Progenitor cell of endocrine pancreas (in vitro differentiated cells): ENCODE data around the gene RAB3IL1. TPM values are rescaled to one million over a fixed set of nuclear protein-coding genes. Genes with fewer than 3 reads are reported as not detected.

Experiments used
- DNase-seq: peaks from one replicate; pipeline ENCODE4 v3.0.0; 2021; ENCODE audit warnings: low spot score; ENCODE audit not compliant: unreplicated experiment
- H3K27ac Mint-ChIP-seq: 2 replicates; pipeline ENCODE4 v1.8.0; 2021; ENCODE audit warnings: mild to moderate bottlenecking, moderate library complexity, mixed read lengths
- H3K27me3 Mint-ChIP-seq: 2 replicates; pipeline ENCODE4 v1.8.0; 2021; ENCODE audit warnings: mixed read lengths
- H3K36me3 Mint-ChIP-seq: 2 replicates; pipeline ENCODE4 v1.8.0; 2022; ENCODE audit warnings: mixed read lengths; ENCODE audit not compliant: insufficient read depth
- H3K4me1 Mint-ChIP-seq: 2 replicates; pipeline ENCODE4 v1.8.0; 2021; ENCODE audit warnings: low read depth, mixed read lengths
- H3K4me3 Mint-ChIP-seq: 2 replicates; pipeline ENCODE4 v1.8.0; 2021; ENCODE audit warnings: low read depth, mild to moderate bottlenecking, moderate library complexity, mixed read lengths
- H3K9me3 Mint-ChIP-seq: 2 replicates; pipeline ENCODE4 v1.8.0; 2021; ENCODE audit warnings: low read depth, mixed read lengths
- total RNA-seq: library from RNA; stranded (reverse); gene quantifications from 2 replicates; pipeline ENCODE4 v1.2.1, GENCODE V29; 2021
- TF ChIP-seq, protein P1 (sequence below): fragments of 200-600 bp; sonication (generic); IDR thresholded peaks from one replicate; pipeline ENCODE4 v1.5.0; 2021; ENCODE audit warnings: antibody characterized with exemption, mild to moderate bottlenecking; ENCODE audit not compliant: unreplicated experiment

Gene RAB3IL1
- total RNA-seq, 1 donor from 2014 or later = 0.53 TPM

DNA sequence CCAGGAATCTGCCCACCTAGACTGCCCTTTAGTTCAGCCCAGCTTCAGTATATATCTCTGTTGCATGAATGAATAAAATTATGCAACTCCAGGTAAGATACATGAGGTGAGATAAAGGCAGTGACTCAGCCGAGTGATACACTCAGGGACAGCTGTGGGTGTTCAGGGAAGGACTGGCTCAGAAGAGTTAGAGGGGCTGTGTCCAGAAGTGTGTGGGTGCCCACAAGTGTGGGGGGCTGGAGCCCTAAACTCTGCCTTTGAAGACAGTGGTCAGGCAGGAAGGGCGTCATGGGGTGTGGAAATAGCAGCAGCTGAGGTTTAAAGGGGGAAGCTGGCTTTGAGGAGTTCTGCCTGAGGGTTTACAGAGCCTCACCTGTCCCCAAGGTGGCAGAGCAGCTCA lies 41.7 kb upstream of the RAB3IL1 start:
- Mint-ChIP-seq H3K27me3 (peaks cover 18% of the 10 kb centered on the region), H3K4me1 (peaks cover 5% of the 10 kb centered on the region), H3K27ac (peak overlapping the region; percentile 87), H3K36me3 (peaks cover 20% of the 10 kb centered on the region), H3K4me3 (no peak overlapping the region), H3K9me3 (no peaks in the 10 kb centered on the region)
- TF ChIP-seq, protein P1, sequence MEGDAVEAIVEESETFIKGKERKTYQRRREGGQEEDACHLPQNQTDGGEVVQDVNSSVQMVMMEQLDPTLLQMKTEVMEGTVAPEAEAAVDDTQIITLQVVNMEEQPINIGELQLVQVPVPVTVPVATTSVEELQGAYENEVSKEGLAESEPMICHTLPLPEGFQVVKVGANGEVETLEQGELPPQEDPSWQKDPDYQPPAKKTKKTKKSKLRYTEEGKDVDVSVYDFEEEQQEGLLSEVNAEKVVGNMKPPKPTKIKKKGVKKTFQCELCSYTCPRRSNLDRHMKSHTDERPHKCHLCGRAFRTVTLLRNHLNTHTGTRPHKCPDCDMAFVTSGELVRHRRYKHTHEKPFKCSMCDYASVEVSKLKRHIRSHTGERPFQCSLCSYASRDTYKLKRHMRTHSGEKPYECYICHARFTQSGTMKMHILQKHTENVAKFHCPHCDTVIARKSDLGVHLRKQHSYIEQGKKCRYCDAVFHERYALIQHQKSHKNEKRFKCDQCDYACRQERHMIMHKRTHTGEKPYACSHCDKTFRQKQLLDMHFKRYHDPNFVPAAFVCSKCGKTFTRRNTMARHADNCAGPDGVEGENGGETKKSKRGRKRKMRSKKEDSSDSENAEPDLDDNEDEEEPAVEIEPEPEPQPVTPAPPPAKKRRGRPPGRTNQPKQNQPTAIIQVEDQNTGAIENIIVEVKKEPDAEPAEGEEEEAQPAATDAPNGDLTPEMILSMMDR = no peak
- DNase-seq = no peak

DNA sequence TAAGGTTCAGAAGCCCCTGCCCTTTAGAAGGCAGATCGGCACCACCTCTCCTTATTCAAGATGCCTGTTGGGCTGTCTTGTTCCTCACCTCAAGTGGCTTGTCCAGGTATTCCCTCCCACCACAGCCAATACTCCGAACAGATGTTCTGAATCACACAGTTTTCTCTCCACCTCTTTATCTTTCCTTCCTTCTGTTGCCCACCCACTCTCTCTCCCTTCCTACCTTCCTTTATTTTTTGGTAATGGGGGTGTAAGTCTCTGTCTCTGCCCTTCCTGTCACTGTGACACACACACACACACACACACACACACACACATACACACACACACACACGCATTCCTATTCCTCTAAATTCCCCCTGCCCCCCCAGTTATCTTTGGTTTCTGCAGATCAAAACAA lies 41.2 kb upstream of the RAB3IL1 start:
- H3K4me3 Mint-ChIP-seq = no peak overlapping the region
- no peaks in the 10 kb centered on the region for H3K9me3 Mint-ChIP-seq
- DNase-seq = no peak

DNA sequence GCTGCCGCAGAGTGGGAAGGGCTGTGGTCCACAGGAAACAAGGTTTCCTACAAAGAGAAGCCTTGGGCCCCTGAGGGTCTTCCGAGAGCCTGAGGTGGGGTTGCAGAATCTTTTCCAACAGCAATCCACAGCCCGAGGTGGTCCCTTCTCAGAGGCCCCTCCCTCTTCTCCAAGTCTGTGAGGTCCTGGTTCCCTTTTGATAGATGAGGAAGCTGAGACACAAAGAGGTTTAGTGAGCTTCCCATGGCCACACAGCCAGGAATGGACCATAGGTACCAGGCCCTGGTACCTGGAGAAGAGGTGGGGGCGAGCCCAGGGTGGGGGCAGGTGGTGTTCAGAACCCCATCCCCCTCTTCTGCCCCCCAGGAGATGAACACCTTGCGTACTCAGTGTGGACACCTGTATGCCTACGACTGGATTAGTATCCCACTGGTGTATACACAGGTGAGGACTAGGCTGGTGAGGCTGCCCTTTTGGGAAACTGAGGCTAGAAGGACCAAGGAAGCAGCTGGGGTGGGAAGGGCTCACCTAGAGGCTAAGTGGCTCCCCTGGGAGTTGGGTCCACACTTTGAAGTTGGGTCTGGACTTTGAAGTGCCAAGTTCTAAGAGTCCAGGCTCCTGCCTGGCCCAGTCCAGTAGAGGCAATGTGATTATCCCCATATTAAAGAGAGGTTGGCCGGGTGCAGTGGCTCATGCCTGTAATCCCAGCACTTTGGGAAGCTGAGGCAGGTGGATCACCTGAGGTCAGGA lies 39.8 kb upstream of the RAB3IL1 start:
- no peak overlapping the region for H3K4me3 Mint-ChIP-seq
- TF ChIP-seq, protein P1 = no peak
- DNase-seq = no peak

More for the DNA sequence above, 41.2 kb upstream of the RAB3IL1 start:
- TF ChIP-seq, protein P1 = no peak
- peaks cover 3% of the 10 kb centered on the region for H3K4me1 Mint-ChIP-seq
- no peak overlapping the region for H3K27ac Mint-ChIP-seq
- H3K36me3 Mint-ChIP-seq = peaks cover 14% of the 10 kb centered on the region
- H3K27me3 Mint-ChIP-seq = peaks cover 24% of the 10 kb centered on the region

DNA sequence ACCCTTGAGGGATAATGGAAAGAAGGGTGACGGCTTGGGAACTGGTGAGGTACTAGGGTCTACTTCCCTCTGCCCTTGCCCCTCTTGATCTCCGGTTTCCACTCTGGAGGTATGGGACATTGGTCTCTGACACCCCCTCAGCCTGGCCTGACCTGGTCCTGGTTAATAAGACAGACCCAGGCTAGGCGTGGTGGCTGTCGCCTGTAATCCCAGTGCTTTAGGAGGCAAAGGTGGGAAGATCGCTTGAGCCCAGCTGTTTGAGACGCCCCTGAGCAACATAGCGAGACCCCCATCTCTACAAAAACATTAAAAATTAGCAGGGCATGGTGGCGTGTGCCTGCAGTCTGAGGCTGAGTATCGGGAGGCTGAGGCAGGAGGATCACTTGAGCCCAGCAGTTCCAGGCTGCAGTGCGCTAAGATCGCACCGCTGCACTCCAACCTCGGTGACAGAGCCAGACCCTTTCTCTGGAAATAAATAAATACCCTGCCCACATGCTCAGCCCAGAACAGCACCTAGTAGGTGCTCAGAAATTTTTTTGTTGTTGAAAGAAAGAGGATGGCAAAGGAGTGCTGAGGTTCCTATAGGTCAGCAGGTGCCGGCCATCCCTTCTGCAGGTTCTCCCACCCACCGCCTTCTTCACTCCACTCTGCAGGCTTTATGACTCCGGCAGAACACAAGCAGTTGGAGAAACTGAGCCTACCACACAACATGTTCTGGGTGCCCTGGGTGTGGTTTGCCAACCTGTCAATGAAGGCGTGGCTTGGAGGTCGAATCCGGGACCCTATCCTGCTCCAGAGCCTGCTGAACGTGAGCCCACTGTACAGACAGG lies 39.0 kb upstream of the RAB3IL1 start:
- H3K27me3 Mint-ChIP-seq = peaks cover 24% of the 10 kb centered on the region
- H3K27ac Mint-ChIP-seq = no peak overlapping the region
- peaks cover 2% of the 10 kb centered on the region for H3K36me3 Mint-ChIP-seq
- DNase-seq = no peak
- H3K4me3 Mint-ChIP-seq = peak overlapping the region; percentile 24
- no peaks in the 10 kb centered on the region for H3K9me3 Mint-ChIP-seq
- no peaks in the 10 kb centered on the region for H3K4me1 Mint-ChIP-seq
- TF ChIP-seq, protein P1 = no peak

More for the DNA sequence above, 39.8 kb upstream of the RAB3IL1 start:
- peaks cover 24% of the 10 kb centered on the region for H3K27me3 Mint-ChIP-seq
- peaks cover 3% of the 10 kb centered on the region for H3K4me1 Mint-ChIP-seq
- H3K9me3 Mint-ChIP-seq = no peaks in the 10 kb centered on the region
- peaks cover 5% of the 10 kb centered on the region for H3K36me3 Mint-ChIP-seq
- H3K27ac Mint-ChIP-seq = no peak overlapping the region

DNA sequence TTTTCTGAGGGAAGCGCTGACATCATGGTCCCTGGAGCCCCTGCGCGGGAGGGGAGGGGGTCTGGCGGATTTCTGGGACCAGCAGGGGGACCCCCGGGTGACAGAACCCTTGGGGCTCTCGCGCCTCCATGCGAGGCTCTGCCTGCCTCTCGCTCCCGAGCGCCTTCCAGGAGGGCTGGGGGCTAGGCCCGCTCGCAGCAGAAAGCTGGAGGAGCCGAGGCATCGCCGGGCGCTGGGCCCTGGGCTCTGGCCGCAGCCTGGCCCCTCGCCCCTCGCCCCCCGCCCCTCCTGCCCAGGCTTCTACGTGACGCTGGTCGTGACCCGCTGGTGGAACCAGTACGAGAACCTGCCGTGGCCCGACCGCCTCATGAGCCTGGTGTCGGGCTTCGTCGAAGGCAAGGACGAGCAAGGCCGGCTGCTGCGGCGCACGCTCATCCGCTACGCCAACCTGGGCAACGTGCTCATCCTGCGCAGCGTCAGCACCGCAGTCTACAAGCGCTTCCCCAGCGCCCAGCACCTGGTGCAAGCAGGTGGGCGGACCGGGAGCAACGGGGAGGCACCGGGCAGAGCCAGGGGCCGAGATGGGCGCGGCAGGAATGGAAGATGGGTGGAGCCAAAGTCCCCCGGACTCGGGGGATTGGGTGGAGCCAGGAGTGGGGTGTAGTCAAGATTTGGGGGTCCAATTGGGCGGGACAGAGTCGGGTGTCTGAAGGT lies 38.2 kb upstream of the RAB3IL1 start:
- peak overlapping the region; percentile 24 for H3K4me3 Mint-ChIP-seq

More for the DNA sequence above, 38.2 kb upstream of the RAB3IL1 start:
- no peak for DNase-seq
- H3K27ac Mint-ChIP-seq = no peak overlapping the region
- TF ChIP-seq, protein P1 = no peak
- no peaks in the 10 kb centered on the region for H3K9me3 Mint-ChIP-seq
- H3K27me3 Mint-ChIP-seq = peaks cover 24% of the 10 kb centered on the region
- H3K4me1 Mint-ChIP-seq = no peaks in the 10 kb centered on the region
- peaks cover 2% of the 10 kb centered on the region for H3K36me3 Mint-ChIP-seq
